K562 (cell line): Measurements from ENCODE around the gene CLEC4M. TPM values are rescaled to one million over a fixed set of nuclear protein-coding genes. Genes with fewer than 3 reads are reported as not detected.

Source experiments
- ATAC-seq: fragments of 200-7000 bp; cut with Tn5 transposase; 3 replicates; pipeline ENCODE4 v1.9.1; 2020; ENCODE audit warnings: moderate library complexity
- BruUV-seq: library from RNA; stranded (reverse); fragments of 400-500 nt; replicated peaks from 2 replicates; lab custom pipeline; 2021; lab: Mats Ljungman, UMichigan
- CTCF ChIA-PET: fragments of 300-600 bp; formaldehyde crosslinking; extraction: SDS; loops from one replicate; lab custom pipeline; 2021; ENCODE audit warnings: low intra/inter-chr PET ratio; lab: Yijun Ruan, JAX
- POLR2A ChIA-PET: fragments of 300-600, 350-650 bp; sonication (Branson Sonifier 250); formaldehyde crosslinking; extraction: SDS; loops from one replicate; lab custom pipeline; 2021; ENCODE audit warnings: antibody characterized with exemption, inconsistent platforms; lab: Yijun Ruan, JAX
- DNase-seq, 4 experiments: peaks; one replicate each; pipeline versions ENCODE4 v3.0.0 to v3.0.0-alpha.2; 2011 to 2018; ENCODE audit warnings: low spot score in 3 of 4, mixed read lengths in 3 of 4; ENCODE audit errors: extremely low read depth in 1 of 4
- FAIRE-seq: peaks from 2 replicates; lab custom pipeline; 2011; peaks lifted over from hg19 to GRCh38; lab: Jason Lieb, UNC
- H2AFZ ChIP-seq: 2 replicates; pipeline ENCODE4 v1.6.0; 2011; ENCODE audit warnings: low read depth, low read length, control low read depth, inconsistent platforms
- H3K27ac ChIP-seq: fragments of 200-600 bp; 3 replicates; pipeline ENCODE4 v1.8.0; 2011; ENCODE audit warnings: low read depth, mild to moderate bottlenecking, control low read depth, inconsistent platforms, low read length, moderate library complexity, mixed read lengths; ENCODE audit errors: extremely low read depth
- H3K27me3 ChIP-seq, 2 experiments: fragments of 300-600 bp in 1 of 2; 2 replicates in 1 of 2; 3 replicates in 1 of 2; pipeline versions ENCODE4 v1.6.0 to v1.8.0; 2011; ENCODE audit warnings: inconsistent platforms in 2 of 2, low read length in 2 of 2, mild to moderate bottlenecking in 1 of 2, mixed read lengths in 1 of 2, moderate library complexity in 1 of 2; ENCODE audit not compliant: control insufficient read depth in 2 of 2, insufficient read depth in 2 of 2
- H3K36me3 ChIP-seq: fragments of 300-600 bp; 3 replicates; pipeline ENCODE4 v1.8.0; 2011; ENCODE audit warnings: mild to moderate bottlenecking, low read length, inconsistent platforms; ENCODE audit not compliant: control insufficient read depth, insufficient read depth
- H3K4me1 ChIP-seq, 2 experiments: fragments of 200-600 bp in 1 of 2; replicated peaks in 1 of 2; 2 replicates in 1 of 2; 3 replicates in 1 of 2; pipeline versions ENCODE4 v1.5.1 to v1.8.0; 2011; ENCODE audit warnings: inconsistent platforms in 2 of 2, low read length in 2 of 2, mild to moderate bottlenecking in 1 of 2, mixed read lengths in 1 of 2, moderate library complexity in 1 of 2; ENCODE audit not compliant: control insufficient read depth in 2 of 2, insufficient read depth in 2 of 2
- H3K4me2 ChIP-seq: 2 replicates; pipeline ENCODE4 v1.6.1; 2011; ENCODE audit warnings: low read length, control low read depth, inconsistent platforms, mixed read lengths; ENCODE audit not compliant: insufficient read depth
- H3K4me3 ChIP-seq: fragments of 200-600 bp; sonication (generic), shearing (Covaris generic); 2 replicates; pipeline ENCODE4 v1.5.1; 2016; ENCODE audit warnings: control low read depth, inconsistent platforms
- H3K79me2 ChIP-seq: fragments of 200-600 bp; 3 replicates; pipeline ENCODE4 v1.8.0; 2011; ENCODE audit warnings: low read length, inconsistent platforms; ENCODE audit not compliant: control insufficient read depth, insufficient read depth
- H3K9ac ChIP-seq, 2 experiments: 2 replicates each; pipeline versions ENCODE4 v1.6.0 to v1.6.1; 2011; ENCODE audit warnings: low read depth in 2 of 2, low read length in 2 of 2, control low read depth in 1 of 2, inconsistent platforms in 1 of 2, mild to moderate bottlenecking in 1 of 2, mixed read lengths in 1 of 2; ENCODE audit not compliant: insufficient read depth in 1 of 2
- H3K9me1 ChIP-seq: one replicate; pipeline ENCODE4 v1.6.0; 2011; ENCODE audit warnings: inconsistent platforms, mild to moderate bottlenecking, low read length, moderate library complexity; ENCODE audit not compliant: control insufficient read depth, insufficient read depth
- H3K9me3 ChIP-seq: replicated peaks from 2 replicates; pipeline ENCODE4 v1.5.1; 2011; ENCODE audit warnings: low read depth, low read length, inconsistent platforms; ENCODE audit not compliant: control insufficient read depth, insufficient read depth
- H4K20me1 ChIP-seq: replicated peaks from 2 replicates; pipeline ENCODE4 v1.6.1; 2011; ENCODE audit warnings: low read length, inconsistent platforms, mixed read lengths; ENCODE audit not compliant: control insufficient read depth, insufficient read depth
- BHLHE40 ChIP-seq: IDR thresholded peaks from 2 replicates; pipeline ENCODE4 v1.6.1; 2011; ENCODE audit warnings: low read length, improper control_type of control experiment
- CHD2 ChIP-seq: IDR thresholded peaks from 2 replicates; pipeline ENCODE4 v1.6.1; 2011; ENCODE audit warnings: low read depth, low read length
- DPF2 ChIP-seq: fragments of 450-650 bp; IDR thresholded peaks from 2 replicates; pipeline ENCODE4 v1.6.1; 2016
- EP300 ChIP-seq: IDR thresholded peaks from 2 replicates; pipeline ENCODE4 v1.6.1; 2012; ENCODE audit warnings: low read length, improper control_type of control experiment
- GTF3C2 ChIP-seq: IDR thresholded peaks from 3 replicates; pipeline ENCODE4 v1.6.1; 2011; ENCODE audit warnings: borderline replicate concordance, mild to moderate bottlenecking, moderate library complexity; ENCODE audit not compliant: insufficient read length; ENCODE audit errors: extremely low read depth
- HES1 ChIP-seq: fragments of 450-650 bp; IDR thresholded peaks from 2 replicates; pipeline ENCODE4 v1.6.1; 2016; ENCODE audit warnings: low read depth, mild to moderate bottlenecking, moderate library complexity
- MAFK ChIP-seq: IDR thresholded peaks from 2 replicates; pipeline ENCODE4 v1.6.1; 2011; ENCODE audit warnings: low read length, improper control_type of control experiment
- NONO ChIP-seq, 2 experiments: fragments of 200-400 bp in 1 of 2; fragments of 450-650 bp in 1 of 2; formaldehyde crosslinking in 1 of 2; IDR thresholded peaks; 2 replicates each; pipeline ENCODE4 v1.6.1; 2017; ENCODE audit warnings: low read depth in 2 of 2, mild to moderate bottlenecking in 2 of 2, moderate library complexity in 2 of 2, low read length in 1 of 2
- PREB ChIP-seq: sonication (generic); formaldehyde crosslinking; IDR thresholded peaks from 2 replicates; pipeline ENCODE4 v1.8.1; 2023; ENCODE audit warnings: mild to moderate bottlenecking, missing genetic modification reagents
- ZBTB12 ChIP-seq: fragments of 250-450 bp; sonication (Bioruptor Pico); IDR thresholded peaks from 2 replicates; pipeline ENCODE4 v1.4.0; 2020
- WGBS: fragments of 100-300 bp; shearing (Covaris generic); methylation state at CpG from one replicate; pipeline ENCODE4 v1.1.6; 2016; ENCODE audit warnings: low coverage, mixed read lengths; ENCODE audit not compliant: insufficient coverage; ENCODE audit errors: missing lambda C conversion rate; 5-methylcytosine and 5-hydroxymethylcytosine counted together
- in situ Hi-C: fragments of 300-500 bp; cut with MboI; formaldehyde crosslinking; loops from 4 replicates; pipeline ENCODE4 v1.15.0; 2018; ENCODE audit warnings: inconsistent platforms, mixed read lengths
- intact Hi-C: fragments of 100-400 bp; cut with micrococcal nuclease; formaldehyde crosslinking; loops from 2 replicates; pipeline ENCODE4 v1.14.2; 2022
- polyA plus RNA-seq, 8 experiments: library from polyadenylated mRNA; depleted of rRNA in 4 of 8; stranded (reverse) in 5 of 8; unstranded in 3 of 8; fragments of >200 nt; fragmentation: Nextera tagmentation in 2 of 8; fragmentation: Illumina TruSeq in 1 of 8; extraction: Ambion mirVana in 2 of 8; extraction: Trizol in 1 of 8; gene quantifications; 2 replicates each; pipeline versions ENCODE4 v1.2.1 to v1.2.3, GENCODE V29; 2011 to 2014; ENCODE audit warnings: inconsistent platforms in 1 of 8, missing spikeins in 1 of 8
- total RNA-seq, 7 experiments: library from RNA; depleted of rRNA in 6 of 7; stranded (reverse); fragments of >200 nt in 6 of 7; fragmentation: Illumina TruSeq in 2 of 7; extraction: Trizol in 2 of 7; gene quantifications; 2 replicates each; pipeline versions ENCODE4 v1.2.1 to v1.2.3, GENCODE V29; 2011 to 2021; ENCODE audit warnings: low replicate concordance in 1 of 7

The CLEC4M gene
- total and polyA plus RNA-seq, 9 of the 15 experiments (the other 6 are each of a cell fraction or from before 2014, with no cell fraction given), result 0.08 to 0.18 TPM; not detected in 7

GRCh38 chr19:7718668-7719067, 44.4 kb upstream of the CLEC4M start:
- no peak for ATAC-seq
- TF ChIP-seq GTF3C2, result no peak
- 0% methylated on average over 8 of the region's 8 CpGs for WGBS
- H3K9me1 ChIP-seq, result no peaks in the 10 kb centered on the region
- no peak overlapping the region for H3K27ac ChIP-seq
- BruUV-seq, result no TSS peak
- peaks cover 8 to 23% of the 10 kb centered on the region in 2 experiments; a peak in 4 of 5 replicates for H3K27me3 ChIP-seq
- no peaks in the 10 kb centered on the region for H3K4me1 ChIP-seq
- POLR2A ChIA-PET, result no interaction called here
- H3K9me3 ChIP-seq, result no peaks in the 10 kb centered on the region
- H3K79me2 ChIP-seq, result no peaks in the 10 kb centered on the region
- intact Hi-C loops (no loop called here), in situ Hi-C loops (no loop called here)
- FAIRE-seq, result no peak
- H3K9ac ChIP-seq, result no peak overlapping the region
- H3K36me3 ChIP-seq, result no peaks in the 10 kb centered on the region
- H4K20me1 ChIP-seq, result no peaks in the 10 kb centered on the region
- no peak overlapping the region for H3K4me2 ChIP-seq
- no peak overlapping the region for H2AFZ ChIP-seq
- DNase-seq, result no peak
- no peak overlapping the region for H3K4me3 ChIP-seq
- CTCF ChIA-PET, result no interaction called here

- in situ Hi-C loops (no loop called here), intact Hi-C loops (no loop called here)
- Histone ChIP-seq H4K20me1 (no peaks in the 10 kb centered on the region), H3K79me2 (no peaks in the 10 kb centered on the region), H3K9me1 (no peaks in the 10 kb centered on the region), H2AFZ (no peak overlapping the region), H3K9me3 (no peaks in the 10 kb centered on the region), H3K36me3 (no peaks in the 10 kb centered on the region), H3K9ac (no peak overlapping the region), H3K27me3 (peaks cover 8 to 40% of the 10 kb centered on the region in 2 experiments; a peak in 4 of 5 replicates), H3K27ac (no peak overlapping the region), H3K4me2 (no peak overlapping the region), H3K4me1 (no peaks in the 10 kb centered on the region), H3K4me3 (no peak overlapping the region)
- FAIRE-seq (no peak), DNase-seq (no peak), ATAC-seq (no peak)
- BruUV-seq, result no TSS peak
- 5% methylated on average over 6 of the region's 6 CpGs for WGBS
- ChIA-PET POLR2A (interaction anchor here (0.6 to 1.4 kb wide), 3 partner anchors 20 to 614 kb away, joined by 3 read pairs; no protein-coding TSS in a partner anchor), CTCF (no interaction called here)
- TF ChIP-seq NONO (IDR thresholded peaks at IDR 0.05; ENCODE audit: low read depth in 2 of 2, low read length in 1 of 2) (no peak), EP300 (no peak), BHLHE40 (no peak), HES1 (no peak), MAFK (no peak), PREB (CRISPR knock-in tag) (no peak), CHD2 (no peak), ZBTB12 (CRISPR knock-in tag) (no peak), DPF2 (no peak)
These were observed 42.7 kb upstream of the CLEC4M start for GRCh38 chr19:7720351-7720750.
